GM18870 (cell line): ENCODE results near the gene ZNF644.
A peak's percentile ranks its signal among the peaks of the same experiment; 100 is the strongest.

Experiments
- ATAC-seq: cut with Tn5 transposase; IDR thresholded peaks from one replicate; pipeline ENCODE4 v1.9.1; 2021; ENCODE audit warnings: moderate library complexity; ENCODE audit not compliant: unreplicated experiment

The ZNF644 gene

GRCh38 chr1:91022518-91022929 is 689 bp upstream of the ZNF644 start:
- ATAC-seq: no peak

GRCh38 chr1:91020967-91021685 is 709 bp downstream of the ZNF644 start:
- peak; percentile 30 for ATAC-seq

GRCh38 chr1:91020486-91020885 is 1.3 kb downstream of the ZNF644 start:
- no peak for ATAC-seq

GRCh38 chr1:91018006-91018405 is 3.8 kb downstream of the ZNF644 start:
- ATAC-seq: no peak

GRCh38 chr1:91015794-91016550 is 5.9 kb downstream of the ZNF644 start:
- no peak for ATAC-seq

GRCh38 chr1:91015358-91015780 is 6.5 kb downstream of the ZNF644 start:
- no peak for ATAC-seq

GRCh38 chr1:91014475-91014874 is 7.4 kb downstream of the ZNF644 start:
- no peak for ATAC-seq

GRCh38 chr1:91013302-91013701 is 8.5 kb downstream of the ZNF644 start:
- ATAC-seq: no peak

- ATAC-seq: no peak
Measured at GRCh38 chr1:91012196-91012595, 9.6 kb downstream of the ZNF644 start.

- no peak for ATAC-seq
Measured at GRCh38 chr1:91011726-91012125, 10.1 kb downstream of the ZNF644 start.

- no peak for ATAC-seq
Measured at GRCh38 chr1:91007827-91008226, 14.0 kb downstream of the ZNF644 start.

- ATAC-seq: no peak
Measured at GRCh38 chr1:91007092-91007491, 14.7 kb downstream of the ZNF644 start.

- ATAC-seq: no peak
Measured at GRCh38 chr1:91006113-91006908, 15.5 kb downstream of the ZNF644 start.

- no peak for ATAC-seq
Measured at GRCh38 chr1:91005285-91005684, 16.6 kb downstream of the ZNF644 start.

GRCh38 chr1:91004145-91004544 is 17.7 kb downstream of the ZNF644 start:
- no peak for ATAC-seq

GRCh38 chr1:90996742-90997413 is 25.0 kb downstream of the ZNF644 start:
- ATAC-seq: no peak

GRCh38 chr1:90995311-90995894 is 26.4 kb downstream of the ZNF644 start:
- ATAC-seq: no peak

- no peak for ATAC-seq
Measured at GRCh38 chr1:90994461-90994860, 27.4 kb downstream of the ZNF644 start.

- ATAC-seq: no peak
Measured at GRCh38 chr1:90993245-90993644, 28.6 kb downstream of the ZNF644 start.

- ATAC-seq: no peak
Measured at GRCh38 chr1:90990779-90991178, 31.1 kb downstream of the ZNF644 start.

- ATAC-seq: no peak
Measured at GRCh38 chr1:90989990-90990389, 31.8 kb downstream of the ZNF644 start.
